Tibial nerve (tissue), 4 donors: ENCODE measurements around the gene ATXN7L1.

Experiments used
- CTCF ChIP-seq, 5 experiments: fragments of 200-600 bp in 3 of 5; fragments of 450-650 bp in 2 of 5; sonication (generic) in 3 of 5; IDR thresholded peaks; one replicate each; pipeline ENCODE4 v1.5.1; 2016 to 2019; ENCODE audit warnings: antibody characterized with exemption in 5 of 5, mild to moderate bottlenecking in 3 of 5, moderate library complexity in 2 of 5
- EP300 ChIP-seq, 2 donors: sonication (generic); formaldehyde crosslinking; IDR thresholded peaks; one replicate each; pipeline ENCODE4 v1.6.1; 2017; ENCODE audit warnings: antibody characterized with exemption in 2 of 2, mild to moderate bottlenecking in 1 of 2

DNA sequence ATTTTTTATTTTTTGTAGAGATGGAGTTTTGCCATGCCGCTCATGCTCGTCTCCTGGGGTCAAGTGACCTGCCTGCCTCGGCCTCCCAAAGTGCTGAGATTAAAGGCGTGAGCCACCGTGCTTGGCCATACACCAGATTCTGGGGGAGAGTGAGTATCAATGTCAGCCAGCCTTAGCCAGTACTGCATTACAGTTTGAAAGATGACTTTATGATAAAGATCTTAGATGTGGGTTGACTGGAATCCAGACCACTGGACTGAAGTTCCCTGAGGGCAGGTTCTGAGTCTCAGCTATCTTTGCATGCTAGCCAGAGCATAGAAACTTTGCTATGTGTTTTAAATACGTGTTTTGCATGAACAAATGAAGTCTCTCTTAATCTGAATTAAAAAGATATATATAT, 177.9 kb downstream of the ATXN7L1 start:
- TF ChIP-seq CTCF (IDR thresholded peaks at IDR 0.05) (no peak), EP300 (IDR thresholded peaks at IDR 0.05) (no peak)
